Ishikawa (cell line): ENCODE results near the gene TSR2.

Experiments
- CEBPB ChIP-seq: IDR thresholded peaks from 2 replicates; pipeline ENCODE4 v1.6.1; 2012
- CREB1 ChIP-seq: IDR thresholded peaks from 2 replicates; pipeline ENCODE4 v1.6.1; 2012; ENCODE audit warnings: low read depth
- FOXM1 ChIP-seq: IDR thresholded peaks from 2 replicates; pipeline ENCODE4 v1.6.1; 2012; ENCODE audit warnings: low read depth, borderline replicate concordance
- NFIC ChIP-seq: IDR thresholded peaks from 2 replicates; pipeline ENCODE4 v1.6.1; 2012
- RAD21 ChIP-seq: IDR thresholded peaks from 2 replicates; pipeline ENCODE4 v1.6.1; 2012; ENCODE audit warnings: low read depth
- USF1 ChIP-seq: IDR thresholded peaks from 2 replicates; pipeline ENCODE4 v1.6.1; 2012
- TF ChIP-seq, protein P1 (sequence below): IDR thresholded peaks from 2 replicates; pipeline ENCODE4 v1.6.1; 2012; ENCODE audit warnings: low read depth, mild to moderate bottlenecking

DNA sequence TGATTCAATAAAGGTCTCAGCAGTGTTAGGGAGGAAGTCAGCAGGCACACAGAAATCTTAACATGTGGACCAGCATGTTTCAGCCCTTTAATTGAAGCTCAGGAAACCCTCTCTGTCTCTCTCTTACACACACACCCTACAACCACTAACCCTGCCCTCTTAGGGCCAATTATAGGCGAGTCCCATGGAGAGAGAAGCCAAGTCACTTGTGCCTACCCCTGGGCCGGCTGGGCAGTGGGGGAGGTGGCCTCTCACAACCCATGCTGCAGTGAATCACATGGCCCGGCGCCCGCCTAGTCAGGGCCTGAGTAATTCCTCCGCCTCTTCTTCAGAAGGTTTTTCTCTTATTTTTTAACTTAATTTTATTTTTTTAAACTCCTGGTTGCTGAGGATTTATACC, 52.1 kb downstream of the TSR2 start:
- TF ChIP-seq NFIC = no peak
- TF ChIP-seq RAD21 = no peak
- no peak for TF ChIP-seq FOXM1
- TF ChIP-seq USF1 = no peak
- TF ChIP-seq CREB1 = no peak
- no peak for TF ChIP-seq CEBPB
- TF ChIP-seq, protein P1, sequence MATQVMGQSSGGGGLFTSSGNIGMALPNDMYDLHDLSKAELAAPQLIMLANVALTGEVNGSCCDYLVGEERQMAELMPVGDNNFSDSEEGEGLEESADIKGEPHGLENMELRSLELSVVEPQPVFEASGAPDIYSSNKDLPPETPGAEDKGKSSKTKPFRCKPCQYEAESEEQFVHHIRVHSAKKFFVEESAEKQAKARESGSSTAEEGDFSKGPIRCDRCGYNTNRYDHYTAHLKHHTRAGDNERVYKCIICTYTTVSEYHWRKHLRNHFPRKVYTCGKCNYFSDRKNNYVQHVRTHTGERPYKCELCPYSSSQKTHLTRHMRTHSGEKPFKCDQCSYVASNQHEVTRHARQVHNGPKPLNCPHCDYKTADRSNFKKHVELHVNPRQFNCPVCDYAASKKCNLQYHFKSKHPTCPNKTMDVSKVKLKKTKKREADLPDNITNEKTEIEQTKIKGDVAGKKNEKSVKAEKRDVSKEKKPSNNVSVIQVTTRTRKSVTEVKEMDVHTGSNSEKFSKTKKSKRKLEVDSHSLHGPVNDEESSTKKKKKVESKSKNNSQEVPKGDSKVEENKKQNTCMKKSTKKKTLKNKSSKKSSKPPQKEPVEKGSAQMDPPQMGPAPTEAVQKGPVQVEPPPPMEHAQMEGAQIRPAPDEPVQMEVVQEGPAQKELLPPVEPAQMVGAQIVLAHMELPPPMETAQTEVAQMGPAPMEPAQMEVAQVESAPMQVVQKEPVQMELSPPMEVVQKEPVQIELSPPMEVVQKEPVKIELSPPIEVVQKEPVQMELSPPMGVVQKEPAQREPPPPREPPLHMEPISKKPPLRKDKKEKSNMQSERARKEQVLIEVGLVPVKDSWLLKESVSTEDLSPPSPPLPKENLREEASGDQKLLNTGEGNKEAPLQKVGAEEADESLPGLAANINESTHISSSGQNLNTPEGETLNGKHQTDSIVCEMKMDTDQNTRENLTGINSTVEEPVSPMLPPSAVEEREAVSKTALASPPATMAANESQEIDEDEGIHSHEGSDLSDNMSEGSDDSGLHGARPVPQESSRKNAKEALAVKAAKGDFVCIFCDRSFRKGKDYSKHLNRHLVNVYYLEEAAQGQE = no peak
